Measurements from ENCODE around the gene POC5. TPM values are rescaled to one million over a fixed set of nuclear protein-coding genes. Genes with fewer than 3 reads are reported as not detected.

POC5 gene
- total RNA-seq, 2 donors from 2014 or later: 9.2 to 18.3 TPM

GRCh38 chr5:75678155-75678554 lies 39.1 kb downstream of the POC5 start:
- ATAC-seq (replicated peaks): peak; percentile 92
- no peaks in the 10 kb centered on the region for H3K27me3 Mint-ChIP-seq
- H3K27ac Mint-ChIP-seq: peak overlapping the region; percentile 75

GRCh38 chr5:75677607-75678006 lies 39.6 kb downstream of the POC5 start:
- peaks cover 10% of the 10 kb centered on the region for H3K4me1 Mint-ChIP-seq

More at GRCh38 chr5:75678155-75678554, 39.1 kb downstream of the POC5 start:
- Mint-ChIP-seq H3K36me3 (ENCODE audit: low read depth) (peaks cover 68% of the 10 kb centered on the region), H3K4me1 (peaks cover 10% of the 10 kb centered on the region), H3K4me3 (peak overlapping the region; percentile 50), H3K9me3 (no peaks in the 10 kb centered on the region)

GRCh38 chr5:75675783-75676182 lies 41.5 kb downstream of the POC5 start:
- no peaks in the 10 kb centered on the region for H3K9me3 Mint-ChIP-seq
- H3K36me3 Mint-ChIP-seq (ENCODE audit: low read depth): peaks cover 69% of the 10 kb centered on the region
- no peak overlapping the region for H3K27ac Mint-ChIP-seq
- H3K27me3 Mint-ChIP-seq: no peaks in the 10 kb centered on the region
- no peak for ATAC-seq (replicated peaks)
- peaks cover 16% of the 10 kb centered on the region for H3K4me1 Mint-ChIP-seq
- no peak overlapping the region for H3K4me3 Mint-ChIP-seq

More at GRCh38 chr5:75677607-75678006, 39.6 kb downstream of the POC5 start:
- ATAC-seq (replicated peaks): peak; percentile 51
- H3K36me3 Mint-ChIP-seq (ENCODE audit: low read depth): peaks cover 68% of the 10 kb centered on the region
- H3K27me3 Mint-ChIP-seq: no peaks in the 10 kb centered on the region
- peak overlapping the region; percentile 75 for H3K27ac Mint-ChIP-seq
- H3K4me3 Mint-ChIP-seq: peak overlapping the region; percentile 50
- no peaks in the 10 kb centered on the region for H3K9me3 Mint-ChIP-seq

- no peaks in the 10 kb centered on the region for H3K9me3 Mint-ChIP-seq
- H3K27me3 Mint-ChIP-seq: no peaks in the 10 kb centered on the region
- H3K36me3 Mint-ChIP-seq (ENCODE audit: low read depth): peaks cover 53% of the 10 kb centered on the region
- peaks cover 31% of the 10 kb centered on the region for H3K4me1 Mint-ChIP-seq
- no peak overlapping the region for H3K27ac Mint-ChIP-seq
- H3K4me3 Mint-ChIP-seq: no peak overlapping the region
- ATAC-seq (replicated peaks): no peak
Observed at GRCh38 chr5:75672616-75673015, 44.6 kb downstream of the POC5 start.

GRCh38 chr5:75671506-75671905 lies 45.7 kb downstream of the POC5 start:
- H3K9me3 Mint-ChIP-seq: no peaks in the 10 kb centered on the region
- H3K4me1 Mint-ChIP-seq: peaks cover 30% of the 10 kb centered on the region
- H3K4me3 Mint-ChIP-seq: peak overlapping the region; percentile 77
- no peaks in the 10 kb centered on the region for H3K27me3 Mint-ChIP-seq
- peaks cover 43% of the 10 kb centered on the region for H3K36me3 Mint-ChIP-seq (ENCODE audit: low read depth)
- peak overlapping the region; percentile 95 for H3K27ac Mint-ChIP-seq
- ATAC-seq (replicated peaks): no peak

- Mint-ChIP-seq H3K27ac (peak overlapping the region; percentile 95), H3K4me1 (peaks cover 30% of the 10 kb centered on the region)
- ATAC-seq (replicated peaks): peak; percentile 2
Observed at GRCh38 chr5:75670577-75670976, 46.7 kb downstream of the POC5 start.

GRCh38 chr5:75668977-75669689 lies 48.1 kb downstream of the POC5 start:
- peaks cover 23% of the 10 kb centered on the region for H3K36me3 Mint-ChIP-seq (ENCODE audit: low read depth)
- H3K4me3 Mint-ChIP-seq: peak overlapping the region; percentile 77
- no peaks in the 10 kb centered on the region for H3K27me3 Mint-ChIP-seq
- peak; percentile 97 for ATAC-seq (replicated peaks)
- H3K27ac Mint-ChIP-seq: peak overlapping the region; percentile 95
- no peaks in the 10 kb centered on the region for H3K9me3 Mint-ChIP-seq
- peaks cover 30% of the 10 kb centered on the region for H3K4me1 Mint-ChIP-seq

More at GRCh38 chr5:75670577-75670976, 46.7 kb downstream of the POC5 start:
- Mint-ChIP-seq H3K4me3 (peak overlapping the region; percentile 77), H3K9me3 (no peaks in the 10 kb centered on the region), H3K36me3 (ENCODE audit: low read depth) (peaks cover 34% of the 10 kb centered on the region), H3K27me3 (no peaks in the 10 kb centered on the region)

GRCh38 chr5:75668445-75668844 lies 48.8 kb downstream of the POC5 start:
- peak overlapping the region; percentile 77 for H3K4me3 Mint-ChIP-seq
- peaks cover 21% of the 10 kb centered on the region for H3K36me3 Mint-ChIP-seq (ENCODE audit: low read depth)
- H3K9me3 Mint-ChIP-seq: no peaks in the 10 kb centered on the region
- peak overlapping the region; percentile 95 for H3K27ac Mint-ChIP-seq
- no peaks in the 10 kb centered on the region for H3K27me3 Mint-ChIP-seq
- ATAC-seq (replicated peaks): peak; percentile 4
- H3K4me1 Mint-ChIP-seq: peaks cover 30% of the 10 kb centered on the region

- Mint-ChIP-seq H3K9me3 (no peaks in the 10 kb centered on the region), H3K27ac (no peak overlapping the region), H3K4me1 (peaks cover 30% of the 10 kb centered on the region), H3K27me3 (no peaks in the 10 kb centered on the region), H3K4me3 (no peak overlapping the region), H3K36me3 (ENCODE audit: low read depth) (peaks cover 12% of the 10 kb centered on the region)
- ATAC-seq (replicated peaks): no peak
Observed at GRCh38 chr5:75667586-75667985, 49.7 kb downstream of the POC5 start.

GRCh38 chr5:75666801-75667200 lies 50.4 kb downstream of the POC5 start:
- H3K36me3 Mint-ChIP-seq (ENCODE audit: low read depth): peaks cover 7% of the 10 kb centered on the region
- no peak for ATAC-seq (replicated peaks)

GRCh38 chr5:75664979-75665378 lies 52.3 kb downstream of the POC5 start:
- H3K4me3 Mint-ChIP-seq: no peak overlapping the region
- no peaks in the 10 kb centered on the region for H3K36me3 Mint-ChIP-seq (ENCODE audit: low read depth)
- no peaks in the 10 kb centered on the region for H3K27me3 Mint-ChIP-seq
- no peak overlapping the region for H3K27ac Mint-ChIP-seq
- H3K4me1 Mint-ChIP-seq: peaks cover 18% of the 10 kb centered on the region
- no peaks in the 10 kb centered on the region for H3K9me3 Mint-ChIP-seq
- ATAC-seq (replicated peaks): no peak

More at GRCh38 chr5:75666801-75667200, 50.4 kb downstream of the POC5 start:
- H3K4me1 Mint-ChIP-seq: peaks cover 30% of the 10 kb centered on the region
- no peaks in the 10 kb centered on the region for H3K9me3 Mint-ChIP-seq
- no peaks in the 10 kb centered on the region for H3K27me3 Mint-ChIP-seq
- no peak overlapping the region for H3K4me3 Mint-ChIP-seq
- H3K27ac Mint-ChIP-seq: no peak overlapping the region

GRCh38 chr5:75663579-75664284 lies 53.5 kb downstream of the POC5 start:
- Mint-ChIP-seq H3K4me3 (no peak overlapping the region), H3K27ac (no peak overlapping the region), H3K9me3 (no peaks in the 10 kb centered on the region), H3K36me3 (ENCODE audit: low read depth) (no peaks in the 10 kb centered on the region), H3K4me1 (peaks cover 5% of the 10 kb centered on the region), H3K27me3 (no peaks in the 10 kb centered on the region)
- ATAC-seq (replicated peaks): no peak

GRCh38 chr5:75662061-75662460 lies 55.2 kb downstream of the POC5 start:
- Mint-ChIP-seq H3K4me1 (no peaks in the 10 kb centered on the region), H3K27me3 (no peaks in the 10 kb centered on the region), H3K36me3 (ENCODE audit: low read depth) (no peaks in the 10 kb centered on the region), H3K27ac (no peak overlapping the region), H3K9me3 (no peaks in the 10 kb centered on the region), H3K4me3 (no peak overlapping the region)
- no peak for ATAC-seq (replicated peaks)

GRCh38 chr5:75660678-75661465 lies 56.4 kb downstream of the POC5 start:
- Mint-ChIP-seq H3K36me3 (ENCODE audit: low read depth) (no peaks in the 10 kb centered on the region), H3K9me3 (no peaks in the 10 kb centered on the region), H3K4me3 (no peak overlapping the region), H3K27me3 (no peaks in the 10 kb centered on the region), H3K27ac (no peak overlapping the region), H3K4me1 (no peaks in the 10 kb centered on the region)
- no peak for ATAC-seq (replicated peaks)
